ENCODE results near the gene TMC6.

Gene TMC6

GRCh38 chr17:78064708-78065107 lies 63.8 kb downstream of the TMC6 start:
- DNase-seq = no peak

DNA sequence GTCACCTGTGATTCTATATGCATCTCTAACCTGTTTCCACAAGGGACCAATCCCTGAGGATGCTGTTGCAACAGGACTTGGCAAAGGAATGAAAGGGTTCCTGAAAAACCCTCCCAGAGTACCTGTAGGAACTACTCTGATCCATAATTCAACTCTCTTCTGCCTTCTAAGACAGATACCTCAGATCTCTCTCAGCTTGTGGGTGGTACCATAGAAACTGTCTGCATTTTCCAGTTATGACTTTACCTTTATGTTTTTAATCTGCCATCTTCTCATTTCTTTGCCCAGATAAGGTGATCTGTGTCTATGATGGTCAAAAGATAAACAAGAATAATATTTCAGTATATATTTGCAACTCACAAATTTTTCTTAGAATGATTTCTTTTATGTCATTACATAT lies 65.1 kb downstream of the TMC6 start:
- no peak for DNase-seq

GRCh38 chr17:78062596-78062995 lies 66.0 kb downstream of the TMC6 start:
- DNase-seq = peak; percentile 46

All from hematopoietic multipotent progenitor cell treated with erythropoietin and hydrocortisone succinate and interleukin-3 and kit ligand, for 6 days (in vitro differentiated cells).